ENCODE measurements around the gene TXNRD1.

The TXNRD1 gene

DNA sequence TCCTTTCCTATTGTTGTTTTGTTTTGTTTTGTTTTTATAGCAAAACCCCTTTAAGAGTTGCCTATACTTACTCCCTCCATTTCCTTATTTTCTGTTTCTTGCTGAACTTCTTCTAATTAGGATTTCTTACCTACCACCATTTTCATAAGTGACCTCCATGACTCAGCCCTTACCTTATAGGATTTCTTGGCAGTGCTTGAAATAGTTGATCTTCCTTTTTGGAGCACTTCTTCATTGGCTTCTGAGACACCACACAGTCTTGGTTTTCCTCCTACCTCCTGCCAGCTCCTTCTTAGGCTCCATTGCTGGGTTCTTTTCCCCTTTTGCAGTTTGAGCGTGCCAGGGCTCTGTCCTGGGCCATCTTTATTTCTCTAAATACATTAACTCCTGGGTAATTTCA, 64.5 kb downstream of the TXNRD1 start:
- Histone ChIP-seq H3K27ac (no peak overlapping the region), H3K27me3 (ENCODE audit: control insufficient read depth, insufficient read depth, low read length) (no peaks in the 10 kb centered on the region), H3K79me2 (no peaks in the 10 kb centered on the region), H3K4me3 (ENCODE audit: low read depth, low read length) (no peak overlapping the region), H3K4me2 (ENCODE audit: low read length) (no peak overlapping the region), H3K9me3 (ENCODE audit: control insufficient read depth, low read length) (no peaks in the 10 kb centered on the region), H3K9ac (no peak overlapping the region), H3K36me3 (ENCODE audit: control insufficient read depth, insufficient read depth, low read length) (no peaks in the 10 kb centered on the region), H2AFZ (no peak overlapping the region), H3K4me1 (peaks cover 3% of the 10 kb centered on the region)
- TF ChIP-seq, protein P1, sequence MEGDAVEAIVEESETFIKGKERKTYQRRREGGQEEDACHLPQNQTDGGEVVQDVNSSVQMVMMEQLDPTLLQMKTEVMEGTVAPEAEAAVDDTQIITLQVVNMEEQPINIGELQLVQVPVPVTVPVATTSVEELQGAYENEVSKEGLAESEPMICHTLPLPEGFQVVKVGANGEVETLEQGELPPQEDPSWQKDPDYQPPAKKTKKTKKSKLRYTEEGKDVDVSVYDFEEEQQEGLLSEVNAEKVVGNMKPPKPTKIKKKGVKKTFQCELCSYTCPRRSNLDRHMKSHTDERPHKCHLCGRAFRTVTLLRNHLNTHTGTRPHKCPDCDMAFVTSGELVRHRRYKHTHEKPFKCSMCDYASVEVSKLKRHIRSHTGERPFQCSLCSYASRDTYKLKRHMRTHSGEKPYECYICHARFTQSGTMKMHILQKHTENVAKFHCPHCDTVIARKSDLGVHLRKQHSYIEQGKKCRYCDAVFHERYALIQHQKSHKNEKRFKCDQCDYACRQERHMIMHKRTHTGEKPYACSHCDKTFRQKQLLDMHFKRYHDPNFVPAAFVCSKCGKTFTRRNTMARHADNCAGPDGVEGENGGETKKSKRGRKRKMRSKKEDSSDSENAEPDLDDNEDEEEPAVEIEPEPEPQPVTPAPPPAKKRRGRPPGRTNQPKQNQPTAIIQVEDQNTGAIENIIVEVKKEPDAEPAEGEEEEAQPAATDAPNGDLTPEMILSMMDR (IDR thresholded peaks at IDR 0.05), result no peak

DNA sequence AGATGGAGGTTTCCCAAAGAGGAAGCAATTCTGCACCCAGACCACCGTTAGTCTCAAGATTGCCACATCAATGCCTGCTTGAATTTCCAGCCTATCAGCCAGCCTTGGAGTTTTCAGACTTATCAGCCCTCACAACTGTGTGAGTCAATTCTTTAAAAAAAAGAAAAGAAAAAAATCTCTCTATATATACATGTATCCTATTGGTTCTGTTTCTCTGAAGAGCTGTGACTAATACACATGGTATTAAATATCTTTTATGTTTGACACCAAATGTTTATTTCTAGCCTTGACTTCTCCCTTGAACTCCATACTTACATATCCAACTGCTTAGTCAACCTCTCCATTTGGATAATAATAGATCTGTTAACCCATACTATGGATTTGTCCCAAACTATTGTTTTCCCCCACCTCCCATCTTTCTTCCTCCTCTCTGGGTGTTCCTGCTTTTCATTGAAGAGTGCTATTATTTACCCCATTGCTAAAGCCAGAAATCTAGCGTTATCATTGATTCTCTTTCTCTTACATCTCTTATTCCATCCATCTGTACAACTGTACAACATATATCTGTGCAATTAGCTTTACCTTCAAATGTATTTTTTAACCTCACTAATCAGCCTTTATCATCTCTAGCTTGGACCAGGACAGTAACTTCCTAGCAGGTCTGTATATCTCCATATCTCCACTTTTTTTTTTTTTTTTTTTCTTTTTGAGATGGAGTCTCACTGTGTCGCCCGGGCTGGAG, 65.3 kb downstream of the TXNRD1 start:
- Histone ChIP-seq H3K9ac (no peak overlapping the region), H3K4me1 (peaks cover 3% of the 10 kb centered on the region), H3K27me3 (ENCODE audit: control insufficient read depth, insufficient read depth, low read length) (no peaks in the 10 kb centered on the region), H3K4me2 (ENCODE audit: low read length) (no peak overlapping the region), H3K4me3 (ENCODE audit: low read depth, low read length) (no peak overlapping the region), H3K79me2 (no peaks in the 10 kb centered on the region), H3K9me3 (ENCODE audit: control insufficient read depth, low read length) (no peaks in the 10 kb centered on the region), H3K27ac (no peak overlapping the region), H3K36me3 (ENCODE audit: control insufficient read depth, insufficient read depth, low read length) (no peaks in the 10 kb centered on the region), H2AFZ (no peak overlapping the region)
- TF ChIP-seq, protein P1 (IDR thresholded peaks at IDR 0.05), result no peak

DNA sequence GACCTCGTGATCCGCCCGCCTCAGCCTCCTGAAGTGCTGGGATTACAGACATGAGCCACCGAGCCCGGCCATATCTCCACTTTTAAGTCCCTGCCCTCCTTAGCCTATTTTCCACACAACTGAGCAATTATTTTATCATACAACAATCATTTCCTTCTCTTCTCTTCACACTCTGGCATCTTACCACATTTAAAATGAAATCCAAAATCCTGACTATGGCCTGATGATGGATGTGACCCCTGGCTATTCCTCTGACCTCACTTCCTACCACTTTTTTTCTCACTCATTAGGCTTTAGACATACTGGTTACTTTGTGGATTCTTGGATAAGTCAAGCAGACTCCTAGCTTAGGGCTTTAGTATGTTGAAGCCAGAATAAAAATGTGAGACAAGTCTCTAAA, 66.1 kb downstream of the TXNRD1 start:
- Histone ChIP-seq H3K79me2 (no peaks in the 10 kb centered on the region), H3K27ac (no peak overlapping the region), H3K27me3 (ENCODE audit: control insufficient read depth, insufficient read depth, low read length) (no peaks in the 10 kb centered on the region), H3K4me1 (peaks cover under 1% of the 10 kb centered on the region), H3K4me3 (ENCODE audit: low read depth, low read length) (no peak overlapping the region), H3K36me3 (ENCODE audit: control insufficient read depth, insufficient read depth, low read length) (no peaks in the 10 kb centered on the region), H2AFZ (no peak overlapping the region), H3K9me3 (ENCODE audit: control insufficient read depth, low read length) (no peaks in the 10 kb centered on the region), H3K4me2 (ENCODE audit: low read length) (no peak overlapping the region), H3K9ac (no peak overlapping the region)
- TF ChIP-seq, protein P1 (IDR thresholded peaks at IDR 0.05), result no peak

DNA sequence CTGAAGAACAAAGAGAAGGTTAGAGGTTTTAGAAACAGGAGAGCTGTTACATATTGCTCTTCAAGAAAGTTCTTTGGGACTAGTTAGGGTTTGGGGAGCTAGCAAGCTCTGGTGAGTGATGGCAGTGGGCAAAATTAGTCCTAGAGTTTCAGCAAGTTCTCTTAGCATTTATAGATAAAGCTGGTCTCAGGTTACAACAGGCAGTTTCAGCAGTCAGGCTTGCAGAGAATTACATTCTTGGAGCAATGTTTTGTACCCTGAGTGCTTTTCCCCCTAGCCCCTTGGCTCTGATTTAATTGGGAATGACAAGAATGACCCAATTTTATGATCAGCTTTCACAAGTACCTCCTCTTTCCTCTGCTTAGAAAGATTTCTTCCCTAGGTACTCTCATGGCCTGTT, 66.5 kb downstream of the TXNRD1 start:
- Histone ChIP-seq H3K9ac (no peak overlapping the region), H3K9me3 (ENCODE audit: control insufficient read depth, low read length) (no peaks in the 10 kb centered on the region), H3K4me1 (no peaks in the 10 kb centered on the region), H3K27ac (no peak overlapping the region), H2AFZ (no peak overlapping the region), H3K4me3 (ENCODE audit: low read depth, low read length) (no peak overlapping the region), H3K27me3 (ENCODE audit: control insufficient read depth, insufficient read depth, low read length) (no peaks in the 10 kb centered on the region), H3K4me2 (ENCODE audit: low read length) (no peak overlapping the region), H3K36me3 (ENCODE audit: control insufficient read depth, insufficient read depth, low read length) (no peaks in the 10 kb centered on the region), H3K79me2 (no peaks in the 10 kb centered on the region)
- TF ChIP-seq, protein P1 (IDR thresholded peaks at IDR 0.05), result no peak

All from parathyroid adenoma (tissue), 2 donors.